HT-29 (cell line): ENCODE measurements around the gene RNF222. TPM values are rescaled to one million over a fixed set of nuclear protein-coding genes. Genes with fewer than 3 reads are reported as not detected.

Experiments
- DNase-seq: peaks from one replicate; pipeline ENCODE4 v3.0.0-alpha.2; 2015; ENCODE audit warnings: low spot score
- total RNA-seq: library from RNA; depleted of rRNA; stranded (reverse); fragments of >200 nt; shearing (Covaris generic); gene quantifications from 2 replicates; pipeline ENCODE4 v1.2.3, GENCODE V29; 2014; rRNA removed

RNF222 gene, protein sequence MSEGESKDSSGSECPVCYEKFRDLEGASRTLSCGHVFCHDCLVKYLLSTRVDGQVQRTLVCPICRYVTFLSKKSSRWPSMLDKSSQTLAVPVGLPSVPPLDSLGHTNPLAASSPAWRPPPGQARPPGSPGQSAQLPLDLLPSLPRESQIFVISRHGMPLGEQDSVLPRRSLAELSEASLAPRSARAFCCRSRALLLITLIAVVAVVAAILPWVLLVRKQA
- total RNA-seq, result not detected in 2 replicates

DNA sequence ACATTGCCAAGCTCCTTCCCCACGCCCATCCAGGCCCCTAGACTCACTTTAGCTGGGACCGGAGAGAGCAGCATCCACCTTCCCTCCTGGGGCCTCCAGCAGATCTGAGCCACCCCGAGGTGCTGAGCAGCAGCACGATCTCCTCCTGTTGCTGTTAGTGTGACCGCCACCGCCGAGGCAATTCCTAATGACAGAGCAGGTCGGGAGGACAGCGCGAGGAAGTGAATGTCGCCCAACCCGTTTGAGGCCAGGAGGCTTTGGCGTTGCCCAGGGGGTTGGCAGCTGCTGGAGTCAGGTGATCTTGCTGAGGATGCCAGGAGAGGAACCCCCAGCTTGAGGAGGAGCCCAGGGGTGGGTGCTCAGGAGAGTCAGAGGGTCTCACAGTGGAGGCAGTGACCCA, at the start of gene RNF222:
Gene RNF222, minus strand, starts transcription at position 192 of the 400 bp plus-strand sequence. CDS start 4,366 bp downstream, outside the sequence.
- DNase-seq, result peak; percentile 31

DNA sequence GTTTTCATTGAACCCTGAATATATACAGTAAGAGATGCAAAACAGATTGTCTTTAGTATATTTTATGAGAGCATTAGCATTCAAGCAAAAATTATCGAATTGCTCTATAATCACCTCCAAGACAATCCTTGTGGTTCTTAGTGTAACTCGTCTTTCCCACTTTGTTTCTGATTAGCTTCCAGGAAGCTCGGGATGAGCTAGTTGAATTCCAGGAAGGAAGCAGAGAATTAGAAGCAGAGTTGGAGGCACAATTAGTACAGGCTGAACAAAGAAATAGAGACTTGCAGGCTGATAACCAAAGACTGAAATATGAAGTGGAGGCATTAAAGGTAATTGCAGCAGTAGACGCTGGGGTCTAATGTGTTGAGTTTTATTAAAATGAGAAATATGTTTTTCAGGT, 47.9 kb upstream of the RNF222 start:
- DNase-seq, result no peak

DNA sequence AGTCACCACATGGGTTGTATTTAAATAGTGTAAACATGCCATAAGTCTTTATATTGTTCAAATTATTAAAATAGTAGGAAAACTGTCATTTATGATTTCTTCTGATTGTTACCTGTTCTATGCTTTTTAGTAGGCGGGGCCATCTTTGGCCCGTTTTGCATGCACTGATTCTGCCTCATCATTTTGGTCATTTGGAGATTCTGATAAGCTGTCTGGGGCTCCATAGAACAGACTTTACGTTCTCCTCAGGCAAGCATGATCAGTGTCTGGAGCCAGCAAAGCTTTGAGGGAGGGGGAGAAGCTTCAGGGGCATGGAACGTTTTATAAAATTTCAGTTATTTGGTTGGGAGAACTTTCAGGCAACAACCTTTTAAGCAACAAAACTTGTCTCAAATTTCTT, 46.9 kb upstream of the RNF222 start:
- no peak for DNase-seq

DNA sequence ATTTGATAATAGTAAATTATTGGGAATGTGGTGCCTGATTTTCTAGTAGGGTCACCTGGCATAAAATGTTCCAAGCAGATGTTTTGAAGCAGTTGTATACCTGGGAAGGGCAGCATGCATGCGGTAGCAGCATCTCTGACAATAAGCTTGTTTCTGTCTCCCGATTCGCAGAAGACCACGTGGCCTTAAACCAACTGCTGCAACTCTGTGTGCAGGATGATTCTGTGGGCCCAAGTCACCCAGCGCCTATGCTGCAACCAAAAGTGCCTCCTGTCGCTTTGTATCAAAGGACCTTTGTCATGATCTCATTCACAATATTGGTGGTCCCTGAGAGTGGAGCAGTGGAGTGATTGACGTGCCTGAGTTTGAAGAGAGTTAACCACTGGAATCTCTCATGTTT, 46.1 kb upstream of the RNF222 start:
- DNase-seq, result no peak

DNA sequence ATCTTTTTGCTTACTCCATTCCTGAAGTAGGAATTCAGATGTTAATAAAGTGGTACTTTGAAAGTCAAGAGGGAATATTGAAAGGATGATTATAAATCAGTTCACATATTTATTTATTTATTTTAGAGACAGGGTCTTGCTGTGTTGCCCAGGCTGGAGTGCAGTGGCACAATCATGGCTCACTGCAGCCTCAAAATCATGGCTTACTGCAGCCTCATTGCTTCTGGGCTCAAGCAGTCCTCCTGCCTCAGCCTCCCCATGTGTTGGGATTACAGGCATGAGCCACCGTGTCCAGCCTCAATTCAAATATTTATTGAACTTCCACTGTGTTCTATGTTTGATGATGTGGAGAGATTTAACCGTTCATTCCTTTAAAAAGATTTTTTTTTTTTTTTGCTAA, 44.7 kb upstream of the RNF222 start:
- no peak for DNase-seq

DNA sequence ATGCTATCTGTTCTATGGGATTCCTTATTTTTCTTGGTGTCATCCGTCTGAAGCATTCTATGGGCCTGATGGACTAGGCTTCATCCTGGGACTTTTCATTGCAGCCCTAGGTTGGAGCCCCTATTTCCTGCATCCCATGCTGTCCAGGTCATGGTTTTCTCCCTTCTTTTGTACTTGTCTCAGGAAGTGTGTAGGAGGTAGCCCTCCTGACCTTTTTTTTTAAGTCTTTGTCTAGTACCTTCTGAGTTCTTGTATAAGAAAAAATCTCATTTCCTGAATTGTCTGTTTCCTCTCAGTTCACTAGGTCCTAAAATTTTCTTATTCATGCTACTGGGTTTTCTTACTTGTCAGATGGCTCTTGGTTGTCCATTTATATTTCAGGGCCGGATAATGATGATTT, 44.1 kb upstream of the RNF222 start:
- DNase-seq, result no peak

DNA sequence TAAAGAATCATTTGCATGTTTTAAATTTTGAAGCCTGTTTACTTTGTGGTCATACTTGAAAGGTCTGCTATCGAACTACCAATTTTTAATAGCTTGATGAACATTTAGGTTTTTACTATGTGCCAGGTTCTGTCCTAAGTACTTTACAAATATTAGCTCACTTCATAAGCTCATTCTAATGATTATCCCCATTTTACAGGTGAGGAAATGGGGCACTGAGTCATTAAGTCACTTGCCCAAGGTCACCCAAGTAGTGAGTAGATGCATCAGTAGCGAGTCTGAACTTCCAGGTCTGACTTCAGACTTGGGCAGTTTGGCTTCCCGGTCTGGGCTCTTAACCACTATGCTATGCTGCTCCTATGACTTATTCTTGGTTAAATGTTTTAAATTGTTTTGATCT, 42.1 kb upstream of the RNF222 start:
- no peak for DNase-seq

DNA sequence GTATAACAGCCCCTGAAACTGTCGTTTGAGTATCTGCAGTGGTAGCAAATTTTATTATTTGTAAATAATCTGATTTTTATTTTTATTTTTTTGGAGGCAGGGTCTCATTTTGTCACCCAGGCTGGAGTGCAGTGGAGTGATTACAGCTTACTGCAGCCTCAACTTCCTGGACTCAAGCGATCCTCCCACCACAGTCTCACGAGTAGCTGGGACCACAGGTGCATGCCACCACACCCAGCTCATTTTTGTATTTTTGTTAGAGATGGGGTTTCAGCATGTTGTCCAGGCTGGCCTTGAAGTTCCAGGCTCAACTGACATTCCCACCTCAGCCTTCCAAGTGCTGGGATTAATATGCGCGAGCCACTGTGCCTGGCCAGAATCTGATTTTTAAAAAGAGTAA, 40.8 kb upstream of the RNF222 start:
- no peak for DNase-seq

DNA sequence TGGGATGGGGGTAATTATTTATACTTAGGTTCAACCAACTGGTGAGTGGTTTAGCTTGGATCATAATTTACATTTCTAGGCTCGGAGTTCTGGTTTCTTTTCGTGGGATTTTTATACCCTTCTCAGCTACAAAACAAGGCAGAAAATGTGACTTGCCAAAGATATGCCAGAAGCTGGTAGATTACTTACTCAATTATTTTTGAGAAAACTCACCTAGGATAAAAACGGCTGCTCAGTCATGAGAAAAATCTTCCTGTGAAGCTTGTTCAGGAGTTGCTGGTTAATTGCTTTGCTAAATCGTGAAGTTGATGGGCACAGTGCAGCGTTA, 39.2 kb upstream of the RNF222 start:
- DNase-seq, result no peak

DNA sequence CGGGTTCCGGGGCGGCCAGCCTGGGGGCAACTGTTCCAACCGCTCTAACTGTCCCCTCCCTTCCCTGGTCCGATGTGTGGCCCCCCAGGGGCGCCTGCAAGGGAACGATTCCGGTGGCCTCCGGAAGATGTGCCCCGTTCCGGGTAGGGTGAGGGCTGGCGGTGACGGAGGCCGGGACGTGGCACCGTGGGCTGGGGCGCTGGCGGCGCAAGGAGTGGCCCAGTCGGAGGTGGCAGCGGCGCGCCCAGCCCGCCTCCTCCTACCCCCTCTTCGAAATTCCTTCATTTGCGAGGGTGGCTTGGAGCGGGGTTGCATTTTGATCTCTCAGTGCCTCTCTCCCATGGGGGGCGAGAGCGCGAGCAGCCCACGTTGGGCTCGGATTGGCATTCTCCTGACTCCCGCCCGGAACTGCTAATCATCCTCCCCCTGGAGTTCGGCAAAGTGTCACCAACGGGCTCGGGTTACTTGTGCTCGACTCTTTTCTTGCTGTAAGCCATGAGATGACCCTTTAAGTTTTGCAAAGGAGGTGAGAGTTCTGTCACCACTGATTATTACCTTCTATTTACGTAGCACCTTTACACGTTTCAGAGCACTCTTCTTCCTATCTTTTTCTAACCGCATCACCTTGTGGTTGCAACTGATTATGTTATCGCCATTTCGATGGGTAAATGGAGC, 38.7 kb upstream of the RNF222 start:
- DNase-seq, result peak; percentile 54

DNA sequence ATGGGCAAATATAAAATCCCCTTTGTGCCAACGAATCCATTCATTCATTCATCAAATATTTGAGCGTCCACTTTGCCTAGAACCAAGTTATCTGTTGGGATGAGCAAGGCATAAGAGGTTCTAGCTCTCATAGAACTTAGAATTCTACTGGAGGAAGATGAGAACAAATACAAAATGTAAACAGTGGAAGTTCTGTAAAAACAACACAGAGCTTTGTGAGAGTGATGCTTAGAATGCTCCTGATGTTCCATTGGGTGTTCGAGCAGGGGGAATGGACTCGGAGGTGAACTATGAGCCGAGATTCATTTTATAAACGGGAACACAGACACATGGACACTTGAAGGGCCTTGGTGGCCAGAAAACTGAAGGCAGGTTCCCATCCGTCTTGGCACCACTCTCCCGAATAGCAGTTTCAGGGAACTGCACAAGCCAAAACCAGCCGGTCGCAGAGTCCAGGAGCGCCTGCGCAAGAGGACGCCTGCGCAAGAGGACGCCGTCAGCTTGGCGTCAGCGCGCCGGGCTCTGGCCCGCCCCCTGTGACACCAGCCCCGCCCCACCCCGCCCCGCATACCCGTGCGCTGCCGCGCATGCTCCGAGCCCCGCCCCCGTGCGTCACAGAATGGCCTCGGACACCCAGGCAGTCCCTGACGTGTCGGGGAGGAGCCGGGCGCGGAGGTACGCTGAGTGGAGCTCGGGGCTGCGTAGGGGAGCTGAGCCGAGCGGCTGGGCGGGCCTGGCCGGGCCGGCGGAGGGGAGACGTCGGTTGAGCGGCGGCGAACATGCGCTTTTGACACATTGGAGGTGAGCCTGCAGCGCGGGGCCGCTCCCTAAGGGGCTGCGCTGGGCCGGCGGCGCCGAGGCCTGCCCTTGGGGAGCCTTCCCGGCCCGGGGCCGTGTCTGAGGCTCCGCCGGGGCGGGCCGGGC, 37.9 kb upstream of the RNF222 start, which contains the start of gene NDEL1:
Gene NDEL1, plus strand, starts transcription at position 640 of the 924 bp plus-strand sequence. CDS start 8,388 bp downstream, outside the sequence.
- DNase-seq, result peak; percentile 87

DNA sequence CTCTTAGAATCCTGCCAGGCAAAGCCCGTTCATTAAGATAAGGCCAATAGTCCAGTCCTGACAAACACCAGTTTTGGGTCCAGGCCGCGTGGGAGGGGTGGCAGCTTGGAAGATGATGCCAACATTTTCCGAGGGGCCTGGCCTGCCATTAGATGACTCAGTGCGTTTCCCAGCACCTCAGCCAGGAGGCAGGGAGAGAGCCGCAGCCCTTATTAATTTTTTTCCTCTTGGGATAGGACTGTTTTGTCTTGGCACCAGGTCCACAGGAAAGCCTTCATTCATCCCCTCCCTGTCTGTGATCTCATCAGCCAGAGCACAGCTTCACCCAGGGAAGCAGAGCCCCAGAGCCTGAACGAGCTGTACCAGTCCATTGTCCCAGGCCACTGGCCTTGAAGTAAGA, 33.3 kb upstream of the RNF222 start:
- DNase-seq, result no peak

DNA sequence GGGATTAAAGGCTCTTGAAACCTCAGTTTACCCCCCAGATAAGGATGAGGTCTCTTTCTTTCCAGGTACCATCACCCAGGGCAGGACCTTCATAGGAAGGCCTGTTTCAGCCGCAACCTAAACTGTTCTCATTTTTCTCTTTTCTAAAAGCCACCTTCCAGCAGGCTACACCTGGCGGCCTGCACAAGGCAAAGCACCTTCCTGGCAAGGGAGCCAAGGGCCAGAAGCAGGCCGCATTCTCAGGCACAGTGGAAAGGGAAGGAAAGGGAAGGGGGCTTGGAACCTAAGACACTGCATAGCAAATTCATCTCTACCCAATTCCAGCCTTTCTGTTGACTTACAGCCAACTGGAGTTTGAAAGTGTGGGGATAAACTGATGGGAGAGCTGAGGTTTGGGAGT, 29.2 kb upstream of the RNF222 start:
- DNase-seq, result no peak

DNA sequence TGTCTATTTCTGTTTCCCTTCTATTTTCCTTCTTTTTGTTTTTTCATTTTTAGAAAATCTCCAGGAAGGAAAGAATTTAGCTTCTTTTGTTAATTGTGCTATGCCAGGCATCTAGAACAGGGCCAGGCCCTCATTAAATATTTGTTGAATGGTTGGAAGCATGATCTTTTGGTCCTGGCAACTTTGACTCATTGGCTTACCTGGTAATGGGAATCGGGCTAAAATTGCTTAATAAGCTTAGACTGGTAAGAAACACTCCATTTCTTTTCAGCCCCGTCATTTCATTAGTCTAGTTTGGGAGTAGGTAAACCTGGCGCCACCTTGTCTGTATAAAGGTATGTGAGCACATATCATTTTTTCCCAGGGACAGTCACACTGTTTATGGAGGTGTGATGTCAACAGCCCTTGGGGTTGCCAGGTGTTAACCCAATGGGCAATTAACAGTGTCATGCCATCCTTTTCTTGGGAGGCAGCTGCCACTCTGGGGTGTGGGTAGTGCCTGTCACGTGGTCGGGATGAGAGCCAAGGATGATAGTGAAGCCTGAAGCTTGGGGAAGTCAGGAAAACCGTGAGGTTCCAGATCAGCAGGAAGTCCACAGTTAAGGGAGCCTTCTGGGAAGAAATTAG, 28.6 kb upstream of the RNF222 start:
- no peak for DNase-seq

DNA sequence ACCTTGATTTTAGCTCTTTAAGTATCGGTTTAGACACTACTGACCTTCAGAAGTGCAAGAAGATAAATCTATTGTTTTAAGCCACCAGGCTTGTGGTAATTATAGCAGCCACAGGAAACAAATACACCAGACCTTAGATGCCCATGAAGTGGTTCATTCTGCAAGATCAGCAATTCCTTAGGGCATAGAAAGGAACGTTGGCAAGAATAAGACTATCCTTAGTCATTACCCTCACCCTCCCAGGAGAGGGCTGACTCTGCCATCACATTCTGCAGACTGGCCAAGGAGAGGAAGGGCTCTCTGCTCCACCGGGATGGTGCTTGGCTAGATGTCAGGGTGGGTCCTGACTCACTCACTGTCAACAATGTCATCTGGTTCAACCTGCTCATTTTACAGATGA, 23.9 kb upstream of the RNF222 start:
- DNase-seq, result no peak

DNA sequence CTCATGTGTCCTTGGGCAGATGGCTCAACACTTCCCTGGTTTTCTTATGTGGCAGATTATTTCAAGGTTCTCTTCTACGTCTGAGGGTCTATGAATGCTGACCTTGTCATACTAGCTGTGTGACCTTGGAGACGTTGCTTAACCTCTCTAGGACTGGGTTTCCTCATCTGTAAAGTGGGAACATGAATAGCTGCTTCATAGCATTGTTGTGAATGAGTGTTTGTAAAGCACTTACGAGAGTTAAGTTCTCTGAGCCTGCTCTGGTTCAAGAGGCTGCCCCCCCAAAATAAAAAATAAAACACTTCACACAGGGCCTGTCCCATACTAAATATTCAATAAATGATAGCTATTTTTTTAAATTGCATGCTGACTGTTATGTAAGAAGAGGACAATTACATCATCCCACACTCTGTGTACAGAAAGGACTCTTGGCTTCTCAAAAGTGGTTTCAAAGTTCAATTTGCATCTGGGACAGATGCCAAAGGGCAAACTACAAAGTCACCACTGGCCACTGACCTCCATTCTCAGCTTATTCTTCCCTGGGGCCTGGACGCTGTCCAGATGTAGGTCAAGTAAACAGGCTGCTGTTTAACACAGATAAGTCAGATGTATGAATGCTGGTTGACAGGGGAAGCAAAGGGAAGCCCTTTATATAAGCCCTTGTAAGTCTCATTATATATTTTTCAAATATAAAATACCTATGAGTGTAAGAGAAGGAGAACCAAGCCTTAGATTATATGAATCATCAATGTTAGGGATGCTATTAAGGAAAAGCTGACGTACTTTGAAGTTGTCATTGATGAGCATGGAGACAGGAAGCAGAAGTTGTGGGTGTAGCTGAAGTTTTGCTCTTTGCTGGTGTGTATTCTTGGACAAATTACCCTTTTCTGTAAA, 22.7 kb upstream of the RNF222 start:
- peak; percentile 33 for DNase-seq

DNA sequence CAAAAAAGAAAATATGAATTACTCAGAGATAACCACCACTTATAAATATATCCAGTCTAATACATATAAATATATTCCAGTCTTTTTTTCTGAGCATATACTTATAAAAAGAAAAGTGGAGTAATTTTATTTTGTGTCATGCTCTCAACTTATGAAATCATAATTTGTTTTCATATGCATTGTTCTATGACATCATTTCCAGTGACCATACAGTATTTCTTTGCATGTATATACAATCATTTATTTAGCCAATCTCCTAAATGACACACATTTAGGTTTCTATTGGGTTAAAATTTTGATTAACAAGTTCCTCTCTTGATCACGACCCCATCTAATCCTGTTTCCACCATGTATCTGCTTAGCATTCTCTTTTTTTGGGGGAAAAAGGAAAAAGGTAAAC, 21.7 kb upstream of the RNF222 start:
- DNase-seq, result no peak

DNA sequence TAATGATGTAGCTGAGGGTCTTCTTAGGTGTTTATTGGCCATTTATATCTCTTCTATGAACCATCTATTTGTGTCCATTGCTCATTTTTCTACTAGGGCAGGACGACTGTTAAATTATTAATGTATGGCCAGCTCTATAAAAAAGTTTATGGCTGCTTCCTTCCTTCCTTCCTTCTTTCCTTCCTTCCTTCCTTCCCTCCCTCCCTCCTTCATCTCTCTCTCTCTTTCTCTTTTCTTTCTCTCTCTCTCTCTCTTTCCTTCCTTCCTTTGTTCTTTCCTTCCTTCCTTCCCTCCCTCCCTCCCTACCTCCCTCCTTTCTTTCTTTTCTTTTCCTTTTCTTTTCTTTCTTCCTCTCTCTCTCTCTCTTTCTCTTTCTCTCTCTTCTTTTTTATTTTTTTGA, 20.8 kb upstream of the RNF222 start:
- no peak for DNase-seq

DNA sequence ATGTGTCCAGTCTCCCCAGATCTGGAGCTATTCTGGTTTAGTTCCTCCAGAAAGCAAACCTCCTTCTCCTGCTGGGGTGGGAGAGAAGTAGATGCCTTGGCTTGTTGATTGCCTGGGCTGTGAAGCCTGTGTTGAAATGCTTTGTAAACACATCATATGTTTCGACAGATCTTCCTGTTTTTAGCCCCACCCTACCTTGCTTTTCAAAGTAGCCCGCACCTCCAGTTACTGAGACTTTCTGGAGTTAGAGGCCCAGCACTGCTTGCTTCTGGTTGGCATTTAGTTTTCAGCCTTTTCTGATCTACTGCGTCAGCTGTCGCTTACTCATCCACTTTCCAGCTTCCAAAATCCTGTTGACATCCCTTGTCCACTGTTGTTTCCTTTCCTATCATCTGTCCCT, 20.2 kb upstream of the RNF222 start:
- DNase-seq, result no peak

DNA sequence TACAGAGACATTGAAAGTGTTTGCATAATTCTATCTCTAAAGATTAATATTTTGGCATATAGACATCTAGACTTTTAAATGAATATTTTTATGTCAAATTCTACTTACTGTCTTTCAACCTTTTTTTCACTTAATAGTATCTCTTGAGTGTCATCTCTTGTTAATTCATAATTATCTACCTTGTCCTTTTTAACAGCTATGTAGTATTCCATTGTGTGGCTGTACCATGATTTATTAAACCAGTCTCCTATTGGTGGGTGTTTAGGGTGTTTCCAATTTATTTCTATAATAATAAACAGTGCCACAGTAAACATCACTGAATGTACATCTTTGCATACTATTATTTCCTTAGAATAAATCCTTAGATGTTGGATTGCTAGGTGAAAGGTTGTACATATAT, 16.3 kb upstream of the RNF222 start:
- DNase-seq, result no peak

DNA sequence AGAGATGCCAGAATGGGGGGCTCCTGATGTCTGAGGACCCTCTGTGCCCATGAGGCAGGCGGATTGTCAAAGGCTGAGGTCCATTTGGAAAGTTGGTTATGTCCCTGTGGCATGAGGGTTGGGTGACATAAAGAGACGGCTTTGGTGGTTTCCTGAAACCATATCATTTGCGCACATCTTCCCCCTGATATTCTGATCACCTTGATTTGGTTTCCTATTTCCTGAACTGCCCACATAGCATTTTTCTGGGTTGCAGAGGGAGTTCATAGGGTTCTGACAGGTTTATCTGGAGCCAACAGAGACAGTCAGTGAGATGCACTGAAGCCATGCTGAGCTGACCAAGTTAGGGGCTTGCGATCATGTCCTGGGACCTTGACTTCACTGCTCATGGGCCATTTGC, 15.7 kb upstream of the RNF222 start:
- no peak for DNase-seq
